KOPT-K1 (cell line): Measurements from ENCODE around the gene DEGS2.

Source experiments
- H3K27ac ChIP-seq: fragments of 200-600 bp; sonication (generic); 2 replicates; pipeline ENCODE4 v1.5.1; 2016; ENCODE audit warnings: antibody characterized with exemption, mild to moderate bottlenecking, low read depth, low read length; ENCODE audit not compliant: poor library complexity, severe bottlenecking
- H3K36me3 ChIP-seq: fragments of 200-600 bp; sonication (generic); 2 replicates; pipeline ENCODE4 v1.5.1; 2017; ENCODE audit warnings: antibody characterized with exemption, mild to moderate bottlenecking, low read length, moderate library complexity; ENCODE audit not compliant: insufficient read depth
- H3K9me3 ChIP-seq: fragments of 200-600 bp; sonication (generic); 2 replicates; pipeline ENCODE4 v1.5.1; 2017; ENCODE audit warnings: antibody characterized with exemption, low read length, mild to moderate bottlenecking; ENCODE audit not compliant: insufficient read depth, poor library complexity, severe bottlenecking

DEGS2 gene

GRCh38 chr14:100108042-100108825, 51.2 kb downstream of the DEGS2 start:
- H3K36me3 ChIP-seq: peaks cover 100% of the 10 kb centered on the region
- H3K9me3 ChIP-seq: no peaks in the 10 kb centered on the region
- peak overlapping the region; percentile 56 for H3K27ac ChIP-seq

GRCh38 chr14:100107236-100107635, 52.2 kb downstream of the DEGS2 start:
- H3K9me3 ChIP-seq: no peaks in the 10 kb centered on the region
- H3K36me3 ChIP-seq: peaks cover 100% of the 10 kb centered on the region
- peak overlapping the region; percentile 56 for H3K27ac ChIP-seq

- Histone ChIP-seq H3K27ac (peak overlapping the region; percentile 56), H3K36me3 (peaks cover 100% of the 10 kb centered on the region), H3K9me3 (no peaks in the 10 kb centered on the region)
Observed at GRCh38 chr14:100106250-100107112, 53.0 kb downstream of the DEGS2 start.

- Histone ChIP-seq H3K9me3 (no peaks in the 10 kb centered on the region), H3K36me3 (peaks cover 100% of the 10 kb centered on the region), H3K27ac (peak overlapping the region; percentile 56)
Observed at GRCh38 chr14:100105357-100106169, 53.9 kb downstream of the DEGS2 start.

- H3K36me3 ChIP-seq: peaks cover 100% of the 10 kb centered on the region
- no peaks in the 10 kb centered on the region for H3K9me3 ChIP-seq
- H3K27ac ChIP-seq: peak overlapping the region; percentile 56
Observed at GRCh38 chr14:100104523-100105300, 54.7 kb downstream of the DEGS2 start.

- Histone ChIP-seq H3K27ac (peak overlapping the region; percentile 49), H3K9me3 (no peaks in the 10 kb centered on the region), H3K36me3 (peaks cover 100% of the 10 kb centered on the region)
Observed at GRCh38 chr14:100104006-100104352, 55.5 kb downstream of the DEGS2 start.

- peak overlapping the region; percentile 49 for H3K27ac ChIP-seq
Observed at GRCh38 chr14:100103250-100104005, 56.0 kb downstream of the DEGS2 start.

GRCh38 chr14:100102156-100102785, 57.2 kb downstream of the DEGS2 start:
- H3K27ac ChIP-seq: no peak overlapping the region
- H3K9me3 ChIP-seq: no peaks in the 10 kb centered on the region
- H3K36me3 ChIP-seq: peaks cover 100% of the 10 kb centered on the region

More at GRCh38 chr14:100103250-100104005, 56.0 kb downstream of the DEGS2 start:
- peaks cover 100% of the 10 kb centered on the region for H3K36me3 ChIP-seq
- no peaks in the 10 kb centered on the region for H3K9me3 ChIP-seq

- Histone ChIP-seq H3K9me3 (no peaks in the 10 kb centered on the region), H3K27ac (peak overlapping the region; percentile 6), H3K36me3 (peaks cover 100% of the 10 kb centered on the region)
Observed at GRCh38 chr14:100100032-100100703, 59.3 kb downstream of the DEGS2 start.

GRCh38 chr14:100098171-100098570, 61.3 kb downstream of the DEGS2 start:
- Histone ChIP-seq H3K27ac (peak overlapping the region; percentile 22), H3K36me3 (peaks cover 100% of the 10 kb centered on the region), H3K9me3 (no peaks in the 10 kb centered on the region)

GRCh38 chr14:100096656-100097055, 62.8 kb downstream of the DEGS2 start:
- peaks cover 100% of the 10 kb centered on the region for H3K36me3 ChIP-seq
- H3K9me3 ChIP-seq: no peaks in the 10 kb centered on the region
- H3K27ac ChIP-seq: peak overlapping the region; percentile 2
